GM12865 (cell line): ENCODE measurements around the gene HVCN1.
"Not testable (repeated sequence)": the region's sequence is repeated elsewhere in the genome, so short reads cannot be mapped to it uniquely, and the experiment has no call there.

Experiments used
- DNase-seq: peaks from one replicate; pipeline ENCODE4 v3.0.0; 2010; ENCODE audit warnings: low read depth
- H3K4me3 ChIP-seq: 2 replicates; pipeline ENCODE4 v1.5.1; 2011; ENCODE audit warnings: mild to moderate bottlenecking, low read depth, low read length, control low read depth
- TF ChIP-seq, protein P1 (sequence below): IDR thresholded peaks from 2 replicates; pipeline ENCODE4 v1.5.1; 2011; ENCODE audit warnings: low read length, control low read depth, low read depth, inconsistent platforms; ENCODE audit not compliant: insufficient read depth; ENCODE audit errors: missing control alignments

Gene HVCN1

GRCh38 chr12:110688446-110689280 lies at the start of gene HVCN1:
Gene HVCN1, minus strand, starts transcription at chr12:110689115. Its CDS starts 5,870 bp downstream, at chr12:110683245.
- H3K4me3 ChIP-seq, result peak within 1 kb of the TSS; percentile 77
- DNase-seq, result peak; percentile 70
- TF ChIP-seq, protein P1, sequence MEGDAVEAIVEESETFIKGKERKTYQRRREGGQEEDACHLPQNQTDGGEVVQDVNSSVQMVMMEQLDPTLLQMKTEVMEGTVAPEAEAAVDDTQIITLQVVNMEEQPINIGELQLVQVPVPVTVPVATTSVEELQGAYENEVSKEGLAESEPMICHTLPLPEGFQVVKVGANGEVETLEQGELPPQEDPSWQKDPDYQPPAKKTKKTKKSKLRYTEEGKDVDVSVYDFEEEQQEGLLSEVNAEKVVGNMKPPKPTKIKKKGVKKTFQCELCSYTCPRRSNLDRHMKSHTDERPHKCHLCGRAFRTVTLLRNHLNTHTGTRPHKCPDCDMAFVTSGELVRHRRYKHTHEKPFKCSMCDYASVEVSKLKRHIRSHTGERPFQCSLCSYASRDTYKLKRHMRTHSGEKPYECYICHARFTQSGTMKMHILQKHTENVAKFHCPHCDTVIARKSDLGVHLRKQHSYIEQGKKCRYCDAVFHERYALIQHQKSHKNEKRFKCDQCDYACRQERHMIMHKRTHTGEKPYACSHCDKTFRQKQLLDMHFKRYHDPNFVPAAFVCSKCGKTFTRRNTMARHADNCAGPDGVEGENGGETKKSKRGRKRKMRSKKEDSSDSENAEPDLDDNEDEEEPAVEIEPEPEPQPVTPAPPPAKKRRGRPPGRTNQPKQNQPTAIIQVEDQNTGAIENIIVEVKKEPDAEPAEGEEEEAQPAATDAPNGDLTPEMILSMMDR, result no peak

- TF ChIP-seq, protein P1, result no peak
- DNase-seq, result no peak
- H3K4me3 ChIP-seq, result no peak overlapping the region
Observed at GRCh38 chr12:110737532-110737931, 48.6 kb upstream of the HVCN1 start.

DNA sequence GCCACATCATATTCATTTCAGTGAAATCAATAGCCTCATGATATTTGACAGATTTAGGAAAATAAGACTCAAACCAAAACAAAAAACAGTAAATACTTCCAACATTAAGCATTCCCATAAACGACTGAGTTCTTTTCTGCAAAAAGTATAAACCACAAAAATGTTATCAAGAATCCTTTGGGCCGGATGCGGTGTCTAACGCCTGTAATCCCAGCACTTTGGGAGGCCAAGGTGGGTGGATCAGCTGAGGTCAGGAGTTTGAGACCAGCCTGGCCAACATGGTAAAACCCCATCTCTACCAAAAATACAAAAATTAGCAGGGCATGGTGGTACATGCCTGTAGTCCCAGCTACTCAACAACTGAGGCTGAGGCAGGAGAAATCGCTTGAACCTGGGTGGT lies 48.1 kb upstream of the HVCN1 start:
- H3K4me3 ChIP-seq, DNase-seq: not testable (repeated sequence)

DNA sequence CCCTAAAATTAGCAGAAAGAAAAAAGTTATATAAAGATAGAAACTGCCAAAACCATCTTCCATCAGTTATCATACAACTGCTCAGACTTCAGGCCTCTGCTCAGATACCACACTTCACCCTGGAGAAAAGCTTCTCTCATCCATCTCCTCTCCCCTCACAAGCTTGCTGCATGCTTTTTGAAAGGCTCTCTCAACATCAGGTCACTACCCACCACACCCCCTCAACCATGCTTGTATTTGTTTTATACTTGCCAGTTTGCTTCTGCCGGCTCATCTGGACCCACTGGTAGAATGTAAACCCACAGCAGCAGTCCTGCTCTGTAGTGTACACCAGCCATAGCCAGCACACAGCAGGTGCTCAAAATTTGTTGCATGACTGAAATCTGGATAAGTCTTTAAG lies 45.0 kb upstream of the HVCN1 start:
- TF ChIP-seq, protein P1, result no peak
- no peak for DNase-seq
- no peak overlapping the region for H3K4me3 ChIP-seq

DNA sequence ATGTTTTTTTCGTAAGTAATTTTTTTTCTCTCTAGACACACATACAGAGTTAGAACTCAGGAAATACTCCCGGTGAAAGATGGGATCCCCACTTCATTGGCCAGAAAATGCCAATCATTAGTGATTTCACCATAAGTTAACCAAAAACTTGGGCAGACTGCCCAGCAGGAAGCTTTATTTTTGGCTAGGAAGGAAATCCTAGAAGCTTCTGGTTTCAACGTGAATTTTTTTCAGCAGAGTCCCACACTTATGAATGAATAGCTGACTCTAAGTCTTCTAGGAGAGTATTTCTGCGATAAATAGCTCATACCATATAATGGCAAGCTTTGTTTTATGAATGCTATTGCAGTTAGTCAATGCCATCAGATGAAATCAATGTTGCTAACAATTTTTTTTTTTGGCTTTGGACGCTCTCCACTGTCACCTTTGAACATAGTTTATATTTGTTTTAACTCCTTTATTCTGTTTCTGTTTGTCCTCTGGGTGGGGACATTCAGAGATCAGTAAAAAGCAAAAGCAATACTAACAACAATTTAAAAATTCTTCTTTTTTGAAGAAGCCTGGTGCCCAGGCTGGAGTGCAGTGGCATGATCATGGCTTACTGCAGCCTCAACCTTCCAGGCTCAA lies 44.3 kb upstream of the HVCN1 start:
- no peak overlapping the region for H3K4me3 ChIP-seq
- DNase-seq, result no peak
- TF ChIP-seq, protein P1, result no peak

GRCh38 chr12:110732572-110732971 lies 43.7 kb upstream of the HVCN1 start:
- DNase-seq, result no peak
- H3K4me3 ChIP-seq, result no peak overlapping the region
- TF ChIP-seq, protein P1, result no peak

- DNase-seq, result no peak
- TF ChIP-seq, protein P1, result no peak
- H3K4me3 ChIP-seq, result no peak overlapping the region
Observed at GRCh38 chr12:110731479-110731878, 42.6 kb upstream of the HVCN1 start.
